ENCODE results near the gene ENTHD1. TPM values are rescaled to one million over a fixed set of nuclear protein-coding genes. Genes with fewer than 3 reads are reported as not detected.
"Not testable (repeated sequence)": the region's sequence is repeated elsewhere in the genome, so short reads cannot be mapped to it uniquely, and the experiment has no call there.

ENTHD1 gene
- total RNA-seq, 1 donor from 2014 or later: not detected

DNA sequence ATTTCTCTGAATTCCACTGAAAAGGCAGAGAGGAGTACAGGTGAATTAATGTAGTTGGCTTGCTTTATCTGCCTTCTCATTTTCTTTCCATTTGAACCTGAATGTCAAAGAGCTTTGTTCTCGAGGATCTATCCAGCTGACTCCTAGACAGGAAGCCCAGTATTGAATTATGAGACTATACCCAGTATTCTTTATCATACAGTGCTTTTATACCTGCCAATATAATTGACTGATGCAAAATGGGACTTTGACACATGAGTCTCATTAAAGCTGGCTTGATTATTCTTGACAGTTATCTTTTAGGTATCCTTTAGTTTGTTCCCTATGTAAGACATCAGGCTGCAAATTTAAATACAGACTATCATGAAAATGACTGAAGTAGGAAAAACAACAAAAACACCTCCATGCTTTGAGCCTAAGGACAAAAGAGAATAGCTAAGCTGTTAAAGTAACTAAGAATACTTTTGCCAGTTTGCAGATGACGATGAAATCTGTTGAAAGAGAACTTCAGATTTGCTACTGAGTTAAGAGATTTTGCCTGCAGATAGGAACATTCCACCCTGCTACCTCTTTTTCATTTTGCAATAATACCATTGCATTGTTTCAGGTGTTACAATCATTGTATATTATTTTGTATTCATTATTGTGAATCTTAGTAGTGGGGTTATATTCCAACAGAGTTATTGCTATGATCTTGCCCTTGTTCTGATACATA lies 117.1 kb downstream of the ENTHD1 start:
- DNase-seq: no peak

DNA sequence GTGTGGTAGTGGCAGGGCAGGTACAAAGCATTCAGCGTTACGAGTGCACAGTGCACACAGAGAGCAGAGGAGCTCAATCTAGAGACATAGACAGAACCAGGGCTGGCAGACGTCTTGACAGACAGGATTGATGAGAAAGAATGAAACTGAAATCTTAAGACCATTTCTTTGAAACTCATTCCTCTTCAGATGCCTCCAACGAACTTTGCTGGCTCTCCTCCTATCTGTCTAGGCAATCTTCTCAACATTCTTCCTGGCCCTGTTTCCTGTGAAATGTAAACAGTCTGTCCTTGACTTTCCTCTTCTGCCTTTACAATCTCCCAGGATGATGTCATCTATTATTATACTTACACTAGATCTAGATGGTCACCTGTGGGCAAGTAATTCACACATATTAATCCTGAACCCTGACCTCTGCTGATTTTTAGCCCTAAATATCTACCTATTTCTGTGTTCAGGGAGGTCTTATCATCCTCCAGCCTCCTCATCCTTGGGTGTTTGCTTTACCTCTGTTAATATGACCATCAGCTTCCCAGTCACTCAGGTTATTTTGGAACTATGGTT lies 119.5 kb downstream of the ENTHD1 start:
- DNase-seq: no peak

DNA sequence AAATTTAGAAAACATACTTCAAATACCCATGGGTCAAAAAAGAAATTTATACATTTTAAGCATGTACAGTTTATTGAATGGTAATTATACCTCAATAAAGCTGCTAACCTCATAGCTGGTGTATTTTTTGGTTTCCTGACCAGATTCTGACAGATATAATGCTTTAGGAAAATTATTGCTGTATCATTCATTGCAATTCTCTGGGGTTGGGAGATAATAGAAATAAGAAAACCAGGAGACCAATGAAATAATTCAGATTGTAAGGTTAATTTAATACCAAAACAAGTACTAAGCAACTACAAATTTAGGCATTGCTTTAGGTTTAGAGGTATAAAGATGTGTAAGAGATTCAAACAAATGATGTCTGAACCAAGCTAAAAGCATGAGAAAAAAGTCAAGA lies 120.1 kb downstream of the ENTHD1 start:
- DNase-seq: no peak

DNA sequence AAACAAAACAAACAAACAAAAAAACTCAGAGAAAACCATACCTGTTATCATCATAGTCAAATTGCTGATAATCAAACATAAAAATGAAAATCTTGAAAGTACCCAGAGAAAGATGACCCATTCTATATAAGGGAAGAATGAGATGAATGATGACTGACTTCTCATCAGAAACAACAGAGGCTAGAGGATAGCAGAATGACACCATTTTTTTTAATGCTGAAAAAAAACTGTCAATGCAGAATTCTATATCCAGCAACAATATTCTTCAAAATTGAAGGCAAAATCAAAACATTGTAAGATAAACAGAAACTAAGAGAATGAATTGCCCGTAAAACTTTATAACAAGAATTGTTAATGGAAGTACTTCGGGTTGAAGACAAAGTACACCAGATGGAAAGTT lies 122.1 kb downstream of the ENTHD1 start:
- no peak for DNase-seq

DNA sequence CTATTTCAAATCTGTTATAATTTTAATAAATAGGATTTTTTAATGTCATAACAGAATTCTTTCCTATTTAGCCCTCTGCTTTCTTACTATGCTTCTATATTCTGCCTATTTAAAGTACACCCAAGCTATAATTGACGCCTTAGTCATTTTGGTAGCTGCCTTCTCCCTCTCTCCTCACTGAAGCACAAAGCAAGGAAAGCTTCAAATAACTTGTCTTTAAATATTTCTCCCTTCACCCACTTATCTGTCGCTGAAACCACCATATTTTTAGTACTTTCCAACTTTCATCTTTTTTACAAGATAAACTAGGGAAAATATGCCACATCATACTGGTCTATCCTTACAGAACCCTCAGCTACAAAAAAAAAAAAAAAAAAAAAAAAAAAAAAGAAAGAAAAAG lies 127.9 kb downstream of the ENTHD1 start:
- DNase-seq: no peak

DNA sequence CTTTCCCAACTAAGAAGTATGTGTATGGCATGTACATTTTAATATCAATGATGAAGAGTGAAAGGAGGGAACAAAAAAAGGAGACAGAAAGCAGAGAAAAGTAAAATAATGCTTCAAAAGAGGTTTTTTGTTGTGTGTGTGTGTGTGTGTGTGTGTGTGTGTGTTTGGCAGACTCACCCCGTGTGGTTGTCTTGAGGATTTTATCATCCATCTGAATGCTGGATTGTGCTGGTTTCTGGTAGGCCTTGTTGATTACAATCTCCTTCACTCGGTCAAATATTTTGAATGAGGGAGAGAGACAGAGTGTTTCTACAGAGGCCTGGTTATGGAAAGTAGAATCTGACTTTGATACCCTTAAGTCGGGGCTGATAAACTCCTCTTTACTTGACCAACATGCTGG lies 128.5 kb downstream of the ENTHD1 start:
- no peak for DNase-seq

DNA sequence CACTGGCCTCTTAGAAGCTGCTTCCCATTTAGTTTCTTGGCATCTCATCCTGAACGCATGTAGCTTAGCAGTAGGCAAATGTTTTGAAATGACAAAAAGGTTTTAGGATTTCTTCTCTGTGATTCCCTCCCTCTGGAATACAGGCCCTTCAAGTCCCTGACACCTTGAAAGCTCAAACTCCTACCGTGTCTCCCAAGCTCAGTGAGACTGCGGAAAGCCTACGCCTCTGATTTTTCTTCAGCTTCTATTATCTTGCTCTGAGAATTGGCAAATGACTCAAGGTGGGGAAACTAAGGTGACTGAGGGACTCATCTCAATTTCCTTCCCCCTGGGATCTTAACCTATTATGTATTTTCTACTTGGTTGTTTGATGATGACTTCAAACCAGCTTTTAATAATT lies 130.3 kb downstream of the ENTHD1 start:
- no peak for DNase-seq

DNA sequence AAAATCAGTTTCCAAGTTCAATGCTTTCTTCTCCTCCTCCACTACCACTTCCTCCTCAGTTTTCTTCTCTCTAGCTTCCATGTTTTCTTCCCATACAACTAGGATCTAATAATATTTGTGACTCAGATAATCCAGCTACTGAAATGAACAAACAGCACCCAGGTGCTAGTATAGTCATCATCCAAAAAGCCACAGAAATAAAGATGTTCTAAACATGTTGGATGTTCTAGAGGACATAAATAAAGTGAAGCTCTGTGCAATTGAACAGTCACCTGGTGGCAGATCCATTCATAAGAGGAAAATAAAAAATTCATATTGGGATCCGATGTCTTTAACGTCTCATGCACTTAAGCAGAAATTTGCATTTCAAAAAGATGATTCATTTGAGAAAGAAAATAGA lies 142.8 kb downstream of the ENTHD1 start:
- DNase-seq: no peak

DNA sequence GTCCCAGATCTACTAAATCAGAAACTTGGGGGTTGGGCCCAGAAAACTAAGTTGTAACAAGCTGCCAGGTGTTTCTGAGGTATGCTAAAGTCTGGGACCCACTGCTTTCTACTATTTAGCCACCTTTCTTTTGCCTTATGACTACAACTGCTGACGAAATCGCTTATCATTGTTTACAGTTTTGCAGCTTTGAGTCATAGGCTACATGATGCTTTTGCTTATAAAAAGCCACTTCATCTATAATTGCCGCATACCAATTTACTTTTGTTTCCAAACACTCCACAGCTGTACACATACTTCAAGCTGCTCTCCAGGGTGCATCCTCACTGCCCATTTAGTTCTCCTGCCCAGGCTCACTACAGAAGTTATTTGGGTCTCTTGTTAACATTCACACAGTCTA lies 144.7 kb downstream of the ENTHD1 start:
- DNase-seq: peak; percentile 8

DNA sequence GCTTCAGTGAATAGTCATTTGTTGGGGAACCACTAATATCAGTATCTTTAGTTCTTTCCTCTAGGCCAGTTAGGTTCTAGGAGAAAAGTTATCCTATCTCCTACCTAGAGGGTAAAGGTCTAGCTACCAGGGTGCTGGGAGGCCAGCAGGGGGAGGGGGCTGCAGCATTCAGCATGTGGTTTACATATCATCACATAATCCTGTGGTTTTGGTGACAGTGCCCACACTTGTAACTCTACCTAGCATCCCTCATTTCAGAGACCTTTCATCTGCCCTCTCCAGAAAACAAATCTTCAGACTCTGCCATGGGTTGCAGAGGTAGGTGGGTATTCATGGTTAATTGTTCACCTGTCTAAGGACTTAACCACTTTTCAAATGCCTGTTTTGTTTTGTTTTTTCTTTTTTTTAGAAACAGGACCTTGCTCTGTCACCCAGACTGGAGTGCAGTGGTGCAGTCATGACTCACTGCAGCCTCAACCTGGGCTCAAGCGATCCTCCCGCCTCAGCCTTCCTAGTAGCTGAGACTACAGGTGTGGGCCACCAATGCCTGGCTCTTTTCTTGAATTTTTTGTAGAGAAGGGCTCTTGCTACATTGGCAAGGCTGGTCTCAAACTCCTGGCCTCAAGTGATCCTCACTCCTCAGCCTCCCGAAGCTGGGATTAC lies 146.8 kb downstream of the ENTHD1 start:
- no peak for DNase-seq

DNA sequence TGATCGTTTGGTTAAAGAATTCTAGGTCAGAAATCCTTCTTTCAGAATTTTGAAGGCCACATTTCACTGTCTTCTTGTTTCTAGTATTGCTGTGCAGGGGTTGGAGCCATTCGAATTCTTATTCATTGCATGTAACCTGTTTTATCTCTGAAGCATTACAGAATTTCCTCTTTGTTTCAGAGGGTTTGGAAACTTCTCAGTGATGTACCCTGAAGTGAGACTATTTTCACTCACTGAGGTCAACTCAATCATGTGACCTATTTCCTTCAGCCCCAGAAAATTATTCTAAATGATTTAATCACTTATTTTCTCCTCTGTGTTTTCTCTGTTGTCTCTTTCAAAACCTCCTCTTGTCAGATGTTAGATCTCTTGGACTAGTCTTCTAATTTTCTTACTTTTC lies 147.8 kb downstream of the ENTHD1 start:
- no peak for DNase-seq

DNA sequence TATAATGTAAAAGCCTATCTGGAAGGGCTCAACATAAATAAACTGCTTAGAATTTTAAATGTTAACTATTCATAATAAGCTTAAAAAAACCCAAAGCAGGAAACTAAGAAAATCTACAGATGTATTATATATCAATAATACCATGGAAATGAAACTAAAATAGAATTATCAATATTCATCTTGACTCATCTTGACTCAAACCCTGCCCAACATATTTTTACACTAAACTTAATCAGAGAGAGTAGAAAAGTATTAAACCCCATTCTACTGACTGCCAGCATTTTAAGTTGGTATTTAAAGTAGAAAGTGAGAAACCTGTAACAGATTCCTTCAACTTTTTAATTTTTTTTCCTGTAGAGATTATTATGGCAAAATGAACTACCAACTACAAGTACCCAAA lies 149.2 kb downstream of the ENTHD1 start:
- no peak for DNase-seq

DNA sequence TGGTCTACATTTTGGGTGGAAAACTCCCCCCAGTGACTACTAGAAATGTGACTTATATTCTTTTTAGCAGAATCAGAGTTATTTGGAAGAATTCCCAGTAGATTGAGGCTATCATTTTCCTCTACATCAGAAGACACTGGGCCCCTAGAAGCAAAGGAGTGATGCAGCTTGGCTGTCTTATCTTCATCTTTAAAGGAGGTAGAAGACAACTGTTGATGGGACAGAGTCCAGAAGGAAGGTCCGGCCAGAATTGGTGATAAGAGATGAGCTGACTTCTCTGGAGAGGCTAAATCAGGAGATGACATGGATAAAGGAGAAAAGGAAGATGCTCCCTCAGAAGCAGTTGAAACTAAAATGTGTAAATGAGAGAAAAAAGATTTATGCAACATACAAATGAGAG lies 149.6 kb downstream of the ENTHD1 start:
- DNase-seq: no peak

DNA sequence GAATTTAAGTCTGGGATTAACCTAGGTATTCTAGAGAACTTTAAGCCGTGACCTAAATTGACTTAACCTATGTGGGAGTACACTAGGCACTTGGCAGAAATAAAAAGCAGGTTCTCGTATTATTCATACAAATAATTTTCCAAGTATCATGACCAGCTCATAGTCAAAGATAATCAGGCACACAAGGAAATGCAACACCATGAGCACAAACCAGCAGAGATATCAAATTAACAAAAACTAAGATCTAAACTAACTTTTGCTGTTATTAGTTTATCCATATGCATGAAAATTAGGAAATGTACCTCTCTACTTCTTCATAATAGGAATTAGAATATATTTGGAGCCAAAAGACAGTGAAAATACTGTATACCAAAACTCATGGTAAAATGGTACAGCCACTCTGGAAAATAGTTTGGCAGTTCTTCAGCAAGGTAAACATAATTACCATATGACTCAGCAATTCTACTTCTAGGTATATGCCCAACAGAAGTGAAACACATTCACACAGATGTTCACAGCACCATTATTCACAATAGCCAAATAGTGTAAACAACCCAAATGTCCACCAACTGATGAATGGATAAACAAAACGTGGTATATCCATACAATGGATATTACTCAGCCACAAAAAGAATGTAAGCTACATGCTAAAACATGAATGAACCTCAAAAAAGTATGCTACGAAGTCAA lies 154.1 kb downstream of the ENTHD1 start:
- no peak for DNase-seq

DNA sequence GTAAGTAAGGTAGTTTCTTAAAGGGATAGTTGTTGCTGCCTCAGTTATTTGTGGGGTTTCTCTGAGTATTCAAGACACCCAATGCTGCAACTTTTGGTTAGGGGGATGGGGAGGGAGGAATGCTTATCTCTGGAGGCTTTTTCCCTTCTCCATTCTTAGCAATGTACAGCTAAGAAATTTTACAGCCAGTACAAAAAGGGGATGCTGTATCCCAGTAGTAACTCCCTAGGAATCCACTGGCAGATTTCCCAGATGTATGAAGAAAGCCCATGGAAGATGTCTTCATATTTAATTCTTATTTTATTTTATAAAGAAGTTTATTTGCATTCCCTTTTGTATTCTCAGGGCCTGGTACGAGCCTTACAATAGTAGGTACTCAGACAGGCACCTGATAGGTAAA lies 154.8 kb downstream of the ENTHD1 start:
- no peak for DNase-seq

DNA sequence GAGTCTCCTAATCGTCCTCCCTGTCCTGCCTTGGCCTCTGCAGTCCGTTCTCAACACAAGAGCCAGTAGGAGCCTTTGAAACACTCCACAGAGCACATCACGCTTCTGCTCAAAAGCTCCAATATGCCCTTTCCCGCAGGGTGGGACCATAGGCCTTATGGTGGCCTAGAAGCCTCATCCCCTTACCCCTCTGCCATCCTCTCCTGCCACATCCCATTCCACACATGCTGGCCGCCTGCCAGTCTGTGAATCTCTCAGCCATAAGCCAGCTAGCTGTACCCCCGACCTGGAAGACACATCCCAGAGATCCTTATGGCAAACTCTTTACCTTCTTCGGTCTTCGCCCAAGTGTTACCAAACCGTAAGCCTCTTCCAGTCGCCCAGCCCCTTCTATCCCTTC lies 157.8 kb downstream of the ENTHD1 start:
- DNase-seq: no peak

DNA sequence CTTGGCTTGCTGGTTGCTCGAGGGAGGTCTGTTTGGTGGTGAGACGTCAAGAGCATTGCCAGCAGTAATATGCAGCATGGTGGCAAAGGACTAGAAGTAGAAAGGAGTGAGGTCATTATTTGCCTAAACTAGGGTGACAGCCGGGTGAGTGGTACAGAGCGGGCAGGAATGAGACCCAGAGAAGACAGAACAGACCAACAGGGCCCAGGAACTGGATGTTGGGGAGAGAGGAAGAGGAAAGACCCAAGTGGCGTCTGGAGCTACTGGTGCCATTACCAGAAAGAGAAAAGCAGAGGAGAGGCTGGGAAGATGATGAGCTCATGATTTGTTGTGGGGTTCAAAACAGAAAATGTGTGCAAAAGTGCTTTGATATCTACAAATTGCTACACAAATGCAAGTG lies 158.7 kb downstream of the ENTHD1 start:
- no peak for DNase-seq

DNA sequence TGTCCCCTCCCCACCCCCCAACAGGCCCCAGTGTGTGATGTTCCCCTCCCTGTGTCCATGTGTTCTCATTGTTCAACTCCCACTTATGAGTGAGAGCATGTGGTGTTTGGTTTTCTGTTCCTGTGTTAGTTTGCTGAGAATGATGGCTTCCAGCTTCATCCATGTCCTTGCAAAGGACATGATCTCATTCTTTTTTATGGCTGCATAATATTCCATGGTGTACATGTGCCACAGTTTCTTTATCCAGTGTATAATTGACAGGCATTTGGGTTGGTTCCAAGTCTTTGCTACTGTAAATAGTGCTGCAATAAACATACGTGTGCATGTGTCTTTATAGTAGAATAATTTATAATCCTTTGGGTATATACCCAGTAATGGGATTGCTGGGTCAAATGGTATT lies 159.5 kb downstream of the ENTHD1 start:
- DNase-seq: not testable (repeated sequence)

DNA sequence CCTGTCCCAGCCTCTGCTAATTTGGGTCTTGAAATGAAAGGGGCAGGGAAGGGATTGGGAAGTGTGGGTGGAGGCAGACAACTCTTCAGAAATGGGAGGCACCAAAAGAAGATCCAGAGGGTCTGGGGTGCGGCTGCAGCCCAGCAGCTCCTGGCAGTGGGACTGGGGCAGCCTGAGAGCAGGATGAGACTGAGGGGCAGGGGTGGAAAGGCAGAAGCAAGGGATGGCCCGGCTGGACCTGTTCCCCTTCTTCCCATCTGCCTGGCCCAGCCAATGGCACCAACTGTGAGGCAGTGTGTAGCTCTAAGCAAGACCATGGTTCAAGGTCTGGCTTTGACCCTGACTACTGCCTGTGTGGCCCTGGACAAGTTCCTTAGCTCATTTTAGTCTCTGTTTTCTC lies 160.4 kb downstream of the ENTHD1 start:
- no peak for DNase-seq

DNA sequence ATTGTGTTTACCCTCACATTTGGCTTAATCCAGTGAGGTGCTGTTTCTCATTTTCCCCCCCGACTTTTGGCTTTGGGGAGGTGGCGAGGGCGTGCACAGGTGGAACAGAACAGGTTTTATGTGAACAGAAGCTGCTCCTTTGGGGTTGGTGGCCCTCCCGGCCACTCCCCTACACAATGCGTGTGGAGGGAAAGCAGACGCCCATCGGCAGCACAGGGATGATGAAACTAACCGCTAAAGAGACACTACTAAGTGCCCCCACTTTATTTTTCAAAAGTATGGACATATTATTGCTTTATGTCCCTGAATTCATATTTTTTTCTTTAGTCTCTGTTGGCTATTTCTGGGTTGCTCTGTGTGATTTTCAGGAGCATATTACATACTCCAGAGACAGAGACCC lies 160.9 kb downstream of the ENTHD1 start:
- no peak for DNase-seq

DNA sequence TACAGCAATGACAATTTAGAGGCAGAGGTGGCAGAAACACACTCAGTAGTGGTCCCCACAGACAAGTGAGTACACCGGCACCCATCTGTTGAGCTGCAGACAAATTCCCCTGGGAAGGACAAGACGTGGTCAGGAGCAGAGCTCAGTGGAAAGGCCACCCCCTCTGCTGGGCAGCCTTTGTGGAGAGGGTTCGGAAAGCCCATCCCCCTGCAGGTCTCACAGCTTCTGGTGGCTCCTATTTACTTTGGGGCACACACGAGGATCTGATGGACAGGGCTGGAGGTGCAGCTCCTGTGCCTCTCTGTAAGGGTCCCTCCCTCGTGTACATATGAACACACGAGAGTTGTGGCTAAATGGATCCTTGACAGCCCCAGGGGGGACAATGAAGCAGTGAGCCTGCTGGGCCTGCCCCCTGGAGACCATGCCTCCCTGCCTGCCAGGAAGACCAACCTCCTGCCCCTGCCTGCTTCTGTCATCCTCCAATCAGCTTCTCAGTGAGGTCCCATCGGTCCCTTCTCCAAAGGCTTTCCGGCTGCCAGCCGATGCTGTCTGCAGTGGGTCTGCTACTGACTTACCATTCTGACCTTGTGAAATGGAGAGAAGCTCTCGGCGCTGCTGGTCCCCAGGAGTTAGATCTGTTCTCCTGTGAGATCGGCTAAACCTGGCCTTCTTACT lies 161.5 kb downstream of the ENTHD1 start:
- no peak for DNase-seq

DNA sequence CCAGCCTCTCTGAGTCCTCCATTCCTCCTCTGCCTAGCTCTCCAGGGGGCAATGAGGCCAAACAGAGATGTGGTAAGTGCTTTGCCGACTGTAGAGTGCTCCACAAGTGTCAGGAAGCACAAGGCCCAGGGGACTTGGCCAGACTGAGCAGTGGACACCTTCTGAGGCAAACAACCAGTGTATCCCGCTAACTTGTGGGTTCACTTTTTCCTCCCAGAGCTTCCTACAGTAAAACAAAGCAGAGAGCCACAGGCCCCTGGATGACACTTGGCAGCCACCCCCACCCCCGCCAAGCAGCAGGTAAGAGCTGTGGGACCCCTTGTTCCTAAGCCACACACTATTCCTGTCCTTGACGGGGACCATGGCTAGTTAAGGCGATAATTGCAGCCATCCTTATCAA lies 162.1 kb downstream of the ENTHD1 start:
- DNase-seq: no peak

Data from tongue (tissue), 2 donors.